Neural cell (in vitro differentiated cells): ENCODE results near the gene DGKG. TPM values are rescaled to one million over a fixed set of nuclear protein-coding genes. Genes with fewer than 3 reads are reported as not detected.

ENCODE experiments used
- H2AFZ ChIP-seq: fragments of 200-600, 300-800 bp; sonication (generic), shearing (Covaris generic); 2 replicates; pipeline ENCODE4 v1.6.0; 2014; ENCODE audit warnings: low read depth, mild to moderate bottlenecking, antibody characterized with exemption, low read length, moderate library complexity
- H3F3A ChIP-seq: fragments of 200-600 bp; shearing (Covaris generic); 2 replicates; pipeline ENCODE4 v1.6.1; 2016; ENCODE audit warnings: mild to moderate bottlenecking, moderate library complexity, mixed read lengths, antibody characterized with exemption, low read length; ENCODE audit not compliant: insufficient read depth, poor library complexity, severe bottlenecking
- H3K27ac ChIP-seq: fragments of 200-600, 300-800 bp; sonication (generic), shearing (Covaris generic); 2 replicates; pipeline ENCODE4 v1.5.1; 2014; ENCODE audit warnings: mild to moderate bottlenecking, low read length, moderate library complexity
- H3K27me3 ChIP-seq: fragments of 300-800, 200-600 bp; sonication (generic), shearing (Covaris generic); 2 replicates; pipeline ENCODE4 v1.6.0; 2014; ENCODE audit warnings: mild to moderate bottlenecking, low read depth, low read length, moderate library complexity; ENCODE audit not compliant: insufficient read depth
- H3K36me3 ChIP-seq: fragments of 300-800, 200-600 bp; sonication (generic), shearing (Covaris generic); 2 replicates; pipeline ENCODE4 v1.5.1; 2014; ENCODE audit warnings: mild to moderate bottlenecking, antibody characterized with exemption, low read length, moderate library complexity; ENCODE audit not compliant: insufficient read depth
- H3K4me2 ChIP-seq: fragments of 300-800, 200-600 bp; sonication (generic), shearing (Covaris generic); 2 replicates; pipeline ENCODE4 v1.6.0; 2014; ENCODE audit warnings: mild to moderate bottlenecking, low read length
- H3K4me3 ChIP-seq: fragments of 300-800, 200-600 bp; sonication (generic), shearing (Covaris generic); 2 replicates; pipeline ENCODE4 v1.5.1; 2014; ENCODE audit warnings: mild to moderate bottlenecking, low read length, moderate library complexity
- H3K79me2 ChIP-seq: fragments of 200-600 bp; shearing (Covaris generic); replicated peaks from 2 replicates; pipeline ENCODE4 v1.6.0; 2014; ENCODE audit warnings: mild to moderate bottlenecking, low read length, moderate library complexity; ENCODE audit not compliant: insufficient read depth
- H3K9ac ChIP-seq: fragments of 300-800, 200-600 bp; sonication (generic), shearing (Covaris generic); 2 replicates; pipeline ENCODE4 v1.6.1; 2016; ENCODE audit warnings: mild to moderate bottlenecking, low read length, mixed read lengths
- H3K9me2 ChIP-seq: fragments of 200-600 bp; shearing (Covaris generic); 2 replicates; pipeline ENCODE4 v1.6.1; 2016; ENCODE audit warnings: mild to moderate bottlenecking, low read length, mixed read lengths; ENCODE audit not compliant: insufficient read depth
- H3K9me3 ChIP-seq: fragments of 200-600, 300-800 bp; sonication (generic), shearing (Covaris generic); 2 replicates; pipeline ENCODE4 v1.6.1; 2016; ENCODE audit warnings: mild to moderate bottlenecking, mixed run types, low read length, moderate library complexity, mixed read lengths
- H4K20me1 ChIP-seq: fragments of 200-600 bp; shearing (Covaris generic); 2 replicates; pipeline ENCODE4 v1.6.1; 2016; ENCODE audit warnings: mild to moderate bottlenecking, mixed run types; ENCODE audit not compliant: insufficient read depth
- EP300 ChIP-seq: fragments of 450-650 bp; conservative IDR thresholded peaks from 2 replicates; pipeline ENCODE4 v1.6.1; 2014; ENCODE audit warnings: antibody characterized with exemption, mild to moderate bottlenecking, moderate library complexity; ENCODE audit not compliant: poor library complexity, severe bottlenecking
- EZH2 ChIP-seq: fragments of 200-600, 300-800 bp; shearing (Covaris generic), sonication (generic); IDR thresholded peaks from 2 replicates; pipeline ENCODE4 v1.6.1; 2014; ENCODE audit warnings: antibody characterized with exemption, low read length, borderline replicate concordance, mild to moderate bottlenecking; ENCODE audit not compliant: insufficient read depth, poor library complexity, severe bottlenecking
- MXI1 ChIP-seq: fragments of 450-650 bp; conservative IDR thresholded peaks from 2 replicates; pipeline ENCODE4 v1.6.1; 2014; ENCODE audit warnings: antibody characterized with exemption, mild to moderate bottlenecking; ENCODE audit not compliant: poor library complexity, severe bottlenecking
- POLR2AphosphoS5 ChIP-seq: IDR thresholded peaks from 2 replicates; pipeline ENCODE4 v1.6.1; 2012
- RAD21 ChIP-seq: fragments of 450-650 bp; conservative IDR thresholded peaks from 2 replicates; pipeline ENCODE4 v1.6.1; 2014; ENCODE audit warnings: antibody characterized with exemption, mild to moderate bottlenecking, moderate library complexity
- SMC3 ChIP-seq: fragments of 450-650 bp; conservative IDR thresholded peaks from 2 replicates; pipeline ENCODE4 v1.6.1; 2014; ENCODE audit warnings: antibody characterized with exemption, mild to moderate bottlenecking, moderate library complexity; ENCODE audit not compliant: poor library complexity
- TAF1 ChIP-seq: IDR thresholded peaks from 2 replicates; pipeline ENCODE4 v1.6.1; 2012; ENCODE audit warnings: low read depth
- polyA plus RNA-seq: library from polyadenylated mRNA; depleted of rRNA; stranded (reverse); fragments of >200 nt; gene quantifications from 2 replicates; pipeline ENCODE4 v1.2.3, GENCODE V29; 2014
- TF ChIP-seq, protein P1 (sequence below): IDR thresholded peaks from 2 replicates; pipeline ENCODE4 v1.6.1; 2012; ENCODE audit warnings: borderline replicate concordance
- TF ChIP-seq, protein P2 (sequence below): fragments of 450-650 bp; IDR thresholded peaks from 2 replicates; pipeline ENCODE4 v1.5.1; 2014; ENCODE audit warnings: antibody characterized with exemption, mild to moderate bottlenecking, moderate library complexity; ENCODE audit not compliant: poor library complexity, severe bottlenecking

Gene DGKG
- polyA plus RNA-seq, 1 donor from 2014 or later = not detected

DNA sequence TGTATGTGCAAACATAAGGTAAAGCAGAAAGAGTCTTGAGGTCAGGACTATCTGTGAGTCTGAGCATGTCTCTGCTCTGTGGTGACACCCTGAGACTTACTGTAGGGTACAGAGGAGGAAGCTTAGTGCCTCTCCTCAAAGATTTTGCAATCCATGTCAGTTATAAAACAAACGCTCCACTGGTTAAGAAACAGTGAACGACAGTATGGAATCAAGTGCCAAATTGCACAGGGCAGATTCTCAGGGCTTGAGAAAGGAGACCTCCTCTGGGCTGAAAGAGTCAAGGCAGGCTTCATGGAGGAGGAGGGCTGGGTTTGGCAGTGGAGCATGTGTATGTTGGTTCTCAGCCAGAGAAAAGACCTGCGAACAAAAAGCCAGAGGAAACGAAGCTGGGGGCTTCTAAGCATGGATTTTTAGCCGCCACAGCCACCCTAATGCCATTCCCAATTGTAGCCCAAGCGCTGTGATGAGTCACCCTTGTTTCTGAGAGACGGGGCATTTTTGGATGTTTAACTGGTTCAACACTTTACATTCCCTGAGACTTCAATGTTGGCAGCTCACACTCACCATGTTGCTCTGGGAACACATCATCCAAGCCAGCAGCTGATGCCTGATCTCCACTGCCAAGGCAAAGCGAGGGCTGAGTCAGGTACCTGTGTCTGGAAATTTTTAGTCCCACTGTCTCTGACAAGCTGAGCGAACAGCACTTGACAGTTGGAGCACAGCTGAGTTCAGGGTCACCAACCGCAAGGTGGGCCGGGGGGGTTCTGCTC lies 3.4 kb upstream of the DGKG start:
- Histone ChIP-seq H3K79me2 (no peaks in the 10 kb centered on the region), H3K9ac (no peak overlapping the region), H3K27ac (no peak overlapping the region)

DNA sequence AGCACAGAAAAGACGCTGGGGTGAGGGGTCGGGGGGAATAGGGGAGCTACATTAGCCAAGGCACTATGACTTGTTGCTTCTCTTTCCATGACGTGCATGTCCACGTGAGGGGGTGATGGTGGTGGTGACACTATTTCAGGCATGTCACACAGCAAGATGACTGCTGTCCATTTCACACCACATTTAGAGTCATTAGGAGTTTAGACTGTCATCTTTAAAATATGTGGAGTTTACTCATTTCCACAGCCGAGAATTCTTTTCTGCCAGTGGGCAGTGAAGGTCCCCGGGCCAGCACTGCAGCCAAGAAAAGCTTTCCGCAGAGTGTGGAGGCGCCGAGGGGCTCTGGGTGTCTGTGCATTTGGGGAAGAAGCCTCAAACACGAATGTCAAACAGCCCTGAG lies 954 bp upstream of the DGKG start:
- Histone ChIP-seq H2AFZ (no peak overlapping the region), H3K27ac (no peak overlapping the region), H3K9me3 (no peaks in the 10 kb centered on the region), H3K27me3 (peaks cover 57% of the 10 kb centered on the region), H4K20me1 (no peaks in the 10 kb centered on the region), H3K9me2 (no peaks in the 10 kb centered on the region), H3K79me2 (no peaks in the 10 kb centered on the region), H3K4me2 (no peak overlapping the region), H3K4me3 (no peak overlapping the region), H3K9ac (no peak overlapping the region), H3F3A (no peaks in the 10 kb centered on the region), H3K36me3 (no peaks in the 10 kb centered on the region)
- TF ChIP-seq EP300 (no peak), TAF1 (no peak), POLR2AphosphoS5 (no peak), RAD21 (no peak), EZH2 (no peak)
- TF ChIP-seq, protein P1, sequence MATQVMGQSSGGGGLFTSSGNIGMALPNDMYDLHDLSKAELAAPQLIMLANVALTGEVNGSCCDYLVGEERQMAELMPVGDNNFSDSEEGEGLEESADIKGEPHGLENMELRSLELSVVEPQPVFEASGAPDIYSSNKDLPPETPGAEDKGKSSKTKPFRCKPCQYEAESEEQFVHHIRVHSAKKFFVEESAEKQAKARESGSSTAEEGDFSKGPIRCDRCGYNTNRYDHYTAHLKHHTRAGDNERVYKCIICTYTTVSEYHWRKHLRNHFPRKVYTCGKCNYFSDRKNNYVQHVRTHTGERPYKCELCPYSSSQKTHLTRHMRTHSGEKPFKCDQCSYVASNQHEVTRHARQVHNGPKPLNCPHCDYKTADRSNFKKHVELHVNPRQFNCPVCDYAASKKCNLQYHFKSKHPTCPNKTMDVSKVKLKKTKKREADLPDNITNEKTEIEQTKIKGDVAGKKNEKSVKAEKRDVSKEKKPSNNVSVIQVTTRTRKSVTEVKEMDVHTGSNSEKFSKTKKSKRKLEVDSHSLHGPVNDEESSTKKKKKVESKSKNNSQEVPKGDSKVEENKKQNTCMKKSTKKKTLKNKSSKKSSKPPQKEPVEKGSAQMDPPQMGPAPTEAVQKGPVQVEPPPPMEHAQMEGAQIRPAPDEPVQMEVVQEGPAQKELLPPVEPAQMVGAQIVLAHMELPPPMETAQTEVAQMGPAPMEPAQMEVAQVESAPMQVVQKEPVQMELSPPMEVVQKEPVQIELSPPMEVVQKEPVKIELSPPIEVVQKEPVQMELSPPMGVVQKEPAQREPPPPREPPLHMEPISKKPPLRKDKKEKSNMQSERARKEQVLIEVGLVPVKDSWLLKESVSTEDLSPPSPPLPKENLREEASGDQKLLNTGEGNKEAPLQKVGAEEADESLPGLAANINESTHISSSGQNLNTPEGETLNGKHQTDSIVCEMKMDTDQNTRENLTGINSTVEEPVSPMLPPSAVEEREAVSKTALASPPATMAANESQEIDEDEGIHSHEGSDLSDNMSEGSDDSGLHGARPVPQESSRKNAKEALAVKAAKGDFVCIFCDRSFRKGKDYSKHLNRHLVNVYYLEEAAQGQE = no peak

More for the DNA sequence above, 3.4 kb upstream of the DGKG start:
- no peak overlapping the region for H3K4me3 ChIP-seq
- H2AFZ ChIP-seq = no peak overlapping the region
- no peaks in the 10 kb centered on the region for H3F3A ChIP-seq
- H3K9me3 ChIP-seq = no peaks in the 10 kb centered on the region
- H3K4me2 ChIP-seq = no peak overlapping the region
- peaks cover 35% of the 10 kb centered on the region for H3K27me3 ChIP-seq
- H3K36me3 ChIP-seq = no peaks in the 10 kb centered on the region
- no peak for TF ChIP-seq TAF1
- TF ChIP-seq EP300 = no peak
- no peak for TF ChIP-seq RAD21
- no peak for TF ChIP-seq SMC3
- TF ChIP-seq, protein P1 = no peak
- no peak for TF ChIP-seq EZH2
- TF ChIP-seq, protein P2, sequence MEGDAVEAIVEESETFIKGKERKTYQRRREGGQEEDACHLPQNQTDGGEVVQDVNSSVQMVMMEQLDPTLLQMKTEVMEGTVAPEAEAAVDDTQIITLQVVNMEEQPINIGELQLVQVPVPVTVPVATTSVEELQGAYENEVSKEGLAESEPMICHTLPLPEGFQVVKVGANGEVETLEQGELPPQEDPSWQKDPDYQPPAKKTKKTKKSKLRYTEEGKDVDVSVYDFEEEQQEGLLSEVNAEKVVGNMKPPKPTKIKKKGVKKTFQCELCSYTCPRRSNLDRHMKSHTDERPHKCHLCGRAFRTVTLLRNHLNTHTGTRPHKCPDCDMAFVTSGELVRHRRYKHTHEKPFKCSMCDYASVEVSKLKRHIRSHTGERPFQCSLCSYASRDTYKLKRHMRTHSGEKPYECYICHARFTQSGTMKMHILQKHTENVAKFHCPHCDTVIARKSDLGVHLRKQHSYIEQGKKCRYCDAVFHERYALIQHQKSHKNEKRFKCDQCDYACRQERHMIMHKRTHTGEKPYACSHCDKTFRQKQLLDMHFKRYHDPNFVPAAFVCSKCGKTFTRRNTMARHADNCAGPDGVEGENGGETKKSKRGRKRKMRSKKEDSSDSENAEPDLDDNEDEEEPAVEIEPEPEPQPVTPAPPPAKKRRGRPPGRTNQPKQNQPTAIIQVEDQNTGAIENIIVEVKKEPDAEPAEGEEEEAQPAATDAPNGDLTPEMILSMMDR = no peak
- no peak for TF ChIP-seq POLR2AphosphoS5
- TF ChIP-seq MXI1 = no peak
- no peaks in the 10 kb centered on the region for H4K20me1 ChIP-seq
- H3K9me2 ChIP-seq = no peaks in the 10 kb centered on the region
